Activated CD8-positive, alpha-beta T cell treated with anti-CD3 and anti-CD28 coated beads for 36 hours (primary cell): ENCODE data around the gene PXDN. TPM values are rescaled to one million over a fixed set of nuclear protein-coding genes. Genes with fewer than 3 reads are reported as not detected.

Experiments used
- ATAC-seq: fragments of 200-7000 bp; cut with Tn5 transposase; one replicate; pipeline ENCODE4 v1.10.0; 2021; ENCODE audit warnings: mild to moderate bottlenecking, moderate library complexity
- CTCF ChIA-PET: fragments of 350-600 bp; sonication (Branson Sonifier 250); formaldehyde crosslinking; loops from one replicate; lab custom pipeline; 2021; ENCODE audit warnings: antibody characterized with exemption; lab: Charles Lee
- POLR2A ChIA-PET: fragments of 350-600 bp; sonication (Branson Sonifier 250); formaldehyde crosslinking; loops from one replicate; lab custom pipeline; 2021; ENCODE audit warnings: antibody characterized with exemption; lab: Charles Lee
- DNase-seq: peaks from one replicate; pipeline ENCODE4 v3.0.0-alpha.2; 2020
- H3K27ac Mint-ChIP-seq: one replicate; pipeline ENCODE4 v1.8.0; 2021; ENCODE audit warnings: mild to moderate bottlenecking, mixed read lengths
- H3K27me3 Mint-ChIP-seq: one replicate; pipeline ENCODE4 v1.8.0; 2021; ENCODE audit warnings: mixed read lengths
- H3K36me3 Mint-ChIP-seq: one replicate; pipeline ENCODE4 v1.8.0; 2021; ENCODE audit warnings: low read depth, mixed read lengths
- H3K4me1 Mint-ChIP-seq: one replicate; pipeline ENCODE4 v1.8.0; 2021; ENCODE audit warnings: low read depth, mixed read lengths
- H3K4me3 Mint-ChIP-seq: one replicate; pipeline ENCODE4 v1.8.0; 2021; ENCODE audit warnings: mild to moderate bottlenecking, moderate library complexity, mixed read lengths
- H3K9me3 Mint-ChIP-seq: one replicate; pipeline ENCODE4 v1.8.0; 2021; ENCODE audit warnings: mixed read lengths
- CTCF ChIP-seq: fragments of 200-600 bp; IDR thresholded peaks from one replicate; pipeline ENCODE4 v1.8.0; 2022; ENCODE audit warnings: antibody characterized with exemption, mild to moderate bottlenecking
- intact Hi-C: fragments of 100-400 bp; cut with micrococcal nuclease; formaldehyde crosslinking; loops from one replicate; pipeline ENCODE4 v1.10.0; 2022
- total RNA-seq, 2 experiments: library from RNA; stranded (reverse); gene quantifications; one replicate each; pipeline ENCODE4 v1.2.3, GENCODE V29; 2021

The PXDN gene
- total RNA-seq, 2 experiments from 2014 or later, result 0.58 to 0.83 TPM

DNA sequence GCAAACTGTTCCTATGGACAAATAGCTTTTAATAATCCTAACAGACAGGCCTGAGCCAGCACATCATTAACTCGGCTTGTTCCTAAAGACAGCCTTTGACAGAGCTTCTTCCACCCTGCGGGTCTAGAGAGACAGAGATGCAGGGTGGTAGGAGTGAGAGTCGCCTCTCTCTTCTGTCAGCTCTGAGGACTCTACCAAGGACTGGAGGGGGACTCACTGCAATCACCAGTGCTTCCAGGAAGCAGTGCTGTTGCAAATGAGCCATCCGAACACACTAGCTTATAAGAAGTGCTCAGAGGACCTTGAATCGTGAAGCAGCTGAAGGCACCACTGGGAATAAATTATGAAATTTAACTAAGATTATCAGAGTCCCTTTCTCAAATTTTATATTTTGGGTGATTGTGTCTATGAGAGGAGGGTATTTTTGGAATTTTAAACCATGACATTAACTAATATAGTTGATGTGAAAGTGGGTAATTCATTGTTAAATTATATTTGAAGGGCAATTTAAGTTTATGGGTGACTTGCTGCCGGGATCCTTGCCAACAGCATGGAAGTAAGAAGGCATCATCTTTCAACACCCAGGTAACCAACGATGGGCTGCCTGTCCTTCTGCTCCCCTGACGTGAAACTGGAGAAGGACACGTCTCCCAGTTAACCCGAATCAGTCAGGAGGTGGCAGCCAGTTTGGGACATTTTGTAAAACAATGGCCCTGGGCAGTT is 43.6 kb upstream of the PXDN start:
- peaks cover 6% of the 10 kb centered on the region for H3K27me3 Mint-ChIP-seq
- H3K9me3 Mint-ChIP-seq, result no peaks in the 10 kb centered on the region
- no peak overlapping the region for H3K27ac Mint-ChIP-seq
- no peak overlapping the region for H3K4me3 Mint-ChIP-seq
- ChIA-PET POLR2A (no interaction called here), CTCF (interaction anchor here (0.9 kb wide), 1 partner anchor 30 kb away, joined by 3 read pairs; no protein-coding TSS in a partner anchor)
- TF ChIP-seq CTCF, result no peak
- DNase-seq, result no peak
- no peaks in the 10 kb centered on the region for H3K36me3 Mint-ChIP-seq
- intact Hi-C loops, result no loop called here
- H3K4me1 Mint-ChIP-seq, result no peaks in the 10 kb centered on the region
- no peak for ATAC-seq

DNA sequence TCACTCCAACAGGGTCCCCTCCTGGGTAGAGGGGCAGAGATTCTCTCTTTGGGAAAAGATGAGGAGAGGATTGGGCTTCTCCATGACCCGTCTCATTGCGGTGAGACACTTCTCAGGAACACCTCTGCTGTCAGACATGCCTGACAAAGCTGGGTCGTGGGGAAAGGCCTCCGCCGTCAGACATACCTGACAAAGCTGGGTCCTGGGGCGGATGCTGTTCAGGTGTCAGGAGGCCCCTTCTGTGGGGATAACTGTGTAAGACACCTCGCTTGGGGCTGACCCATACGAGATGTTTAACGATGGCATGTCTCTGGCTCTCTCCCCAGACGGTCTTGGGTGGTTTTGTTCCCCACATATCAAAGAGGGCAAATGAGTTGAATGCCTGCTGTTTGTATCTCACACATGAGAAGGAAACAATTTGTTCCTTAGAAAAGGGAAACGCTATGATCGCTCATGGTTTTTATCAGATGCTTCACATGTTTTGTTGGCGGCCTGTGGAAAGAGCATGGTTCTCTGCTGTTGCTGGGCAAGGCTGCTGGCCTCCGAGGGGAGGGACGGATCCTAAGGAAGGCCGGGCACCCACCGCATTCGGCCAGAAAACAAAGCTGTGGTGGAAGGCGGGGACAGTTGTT is 40.8 kb upstream of the PXDN start:
- H3K27me3 Mint-ChIP-seq, result peaks cover 8% of the 10 kb centered on the region
- no peak for ATAC-seq
- no peak overlapping the region for H3K4me3 Mint-ChIP-seq
- no peak for DNase-seq
- H3K27ac Mint-ChIP-seq, result no peak overlapping the region
- CTCF ChIA-PET, result interaction anchor here (2.4 kb wide), 1 partner anchor 16 kb away, joined by 11 read pairs; no protein-coding TSS in a partner anchor
- H3K9me3 Mint-ChIP-seq, result no peaks in the 10 kb centered on the region
- TF ChIP-seq CTCF, result no peak
- intact Hi-C loops, result no loop called here
- POLR2A ChIA-PET, result no interaction called here
- no peaks in the 10 kb centered on the region for H3K4me1 Mint-ChIP-seq
- H3K36me3 Mint-ChIP-seq, result no peaks in the 10 kb centered on the region

GRCh38 chr2:1784087-1784486 is 39.8 kb upstream of the PXDN start:
- H3K4me3 Mint-ChIP-seq, result no peak overlapping the region
- ATAC-seq (no peak), DNase-seq (no peak)
- ChIA-PET POLR2A (no interaction called here), CTCF (interaction anchor here (0.9 to 2.4 kb wide), 2 partner anchors 15 to 33 kb away, joined by 3 to 11 read pairs; no protein-coding TSS in a partner anchor)
- no peaks in the 10 kb centered on the region for H3K4me1 Mint-ChIP-seq
- H3K27me3 Mint-ChIP-seq, result peaks cover 8% of the 10 kb centered on the region
- no peak for TF ChIP-seq CTCF
- H3K36me3 Mint-ChIP-seq, result no peaks in the 10 kb centered on the region
- no peak overlapping the region for H3K27ac Mint-ChIP-seq
- no peaks in the 10 kb centered on the region for H3K9me3 Mint-ChIP-seq
- intact Hi-C loops, result no loop called here

- no peaks in the 10 kb centered on the region for H3K9me3 Mint-ChIP-seq
- H3K36me3 Mint-ChIP-seq, result no peaks in the 10 kb centered on the region
- ATAC-seq, result no peak
- no peak overlapping the region for H3K27ac Mint-ChIP-seq
- ChIA-PET CTCF (interaction anchor here (1.2 kb wide), 1 partner anchor 36 kb away, joined by 3 read pairs; no protein-coding TSS in a partner anchor), POLR2A (no interaction called here)
- no peak overlapping the region for H3K4me3 Mint-ChIP-seq
- no peaks in the 10 kb centered on the region for H3K4me1 Mint-ChIP-seq
- intact Hi-C loops, result no loop called here
- peaks cover 10% of the 10 kb centered on the region for H3K27me3 Mint-ChIP-seq
- DNase-seq, result no peak
- TF ChIP-seq CTCF, result no peak
Measured at GRCh38 chr2:1782514-1782913, 38.2 kb upstream of the PXDN start.
